Pancreas (tissue), 10 donors: ENCODE results near the gene SMCP. TPM values are rescaled to one million over a fixed set of nuclear protein-coding genes. Genes with fewer than 3 reads are reported as not detected.

ENCODE experiments used
- ATAC-seq, 4 donors: fragments of 200-7000 bp; cut with Tn5 transposase; one replicate each; pipeline versions ENCODE4 v1.8.0 to v1.9.1; 2020; ENCODE audit warnings: mild to moderate bottlenecking in 4 of 4, moderate library complexity in 4 of 4
- DNase-seq, 6 donors: peaks; one replicate each; pipeline ENCODE4 v3.0.0-alpha.2; 2020
- FAIRE-seq: peaks from 2 replicates; lab custom pipeline; 2012; peaks lifted over from hg19 to GRCh38; lab: Jason Lieb, UNC
- H3K27ac ChIP-seq, 4 donors: fragments of 200-600 bp; sonication (generic); 1 replicate in 3 of 4; 2 replicates in 1 of 4; pipeline versions ENCODE4 v1.5.0 to v1.8.0; 2020
- H3K27me3 ChIP-seq, 4 donors: fragments of 200-600 bp; one replicate each; pipeline ENCODE4 v1.8.0; 2021
- H3K36me3 ChIP-seq, 3 donors: fragments of 200-600 bp; sonication (generic) in 1 of 3; one replicate each; pipeline versions ENCODE4 v1.5.0 to v1.8.0; 2020 to 2021
- H3K4me1 ChIP-seq, 3 donors: fragments of 200-600 bp; one replicate each; pipeline ENCODE4 v1.8.0; 2021
- H3K4me3 ChIP-seq, 4 donors: fragments of 200-600 bp; sonication (generic) in 2 of 4; one replicate each; pipeline versions ENCODE4 v1.5.0 to v1.8.0; 2020 to 2021
- H3K9me3 ChIP-seq, 4 donors: fragments of 200-600 bp; one replicate each; pipeline ENCODE4 v1.8.0; 2021
- WGBS, 2 donors: extraction: QIAGEN DNeasy Blood & Tissue Kit; methylation state at CpG; one replicate each; pipeline ENCODE4 v1.1.7; 2013; 5-methylcytosine and 5-hydroxymethylcytosine counted together
- intact Hi-C, 3 donors: fragments of 100-400 bp; cut with DNase I; formaldehyde crosslinking; loops; one replicate each; pipeline versions ENCODE4 v1.11.1 to v1.14.2; 2022
- polyA plus RNA-seq, 2 donors: library from polyadenylated mRNA; stranded (reverse); fragments of 200-250 nt; gene quantifications; one replicate each; pipeline ENCODE4 v1.2.3, GENCODE V29; 2013
- total RNA-seq, 6 donors: library from RNA; stranded (reverse); fragmentation: NEBNext Ultra II Directional in 4 of 6; extraction: Animal tissue kit (Norgen Biotek cat#: 25700) in 4 of 6; gene quantifications; one replicate each; pipeline versions ENCODE4 v1.2.1 to v1.2.4, GENCODE V29; 2021 to 2023
- TF ChIP-seq, protein P1 (sequence below), 4 donors: fragments of 200-600 bp; sonication (generic) in 3 of 4; IDR thresholded peaks; one replicate each; pipeline versions ENCODE4 v1.5.0 to v1.8.0; 2021; ENCODE audit warnings: antibody characterized with exemption in 4 of 4
- donor health status: healthy with polysubstance abuse.
- donor health status: DM: no; HTN: no; CAD: no; lungs with moderate emphysema.
- donor health status: DM: no; HTN: no; CAD: no.
- donor health status: control.
- donor health status: control.
- donor health status: Bipolar disorder and iron deficiency.
- donor health status: DM: yes; HTN: yes; CAD: no.
- donor health status: DM: no; HTN: no; CAD: no.
- donor health status: DM: no; HTN: no; CAD: no.
- donor health status: DM: yes; HTN: yes; CAD: no.

Gene SMCP
- total and polyA plus RNA-seq, 8 donors = not detected

DNA sequence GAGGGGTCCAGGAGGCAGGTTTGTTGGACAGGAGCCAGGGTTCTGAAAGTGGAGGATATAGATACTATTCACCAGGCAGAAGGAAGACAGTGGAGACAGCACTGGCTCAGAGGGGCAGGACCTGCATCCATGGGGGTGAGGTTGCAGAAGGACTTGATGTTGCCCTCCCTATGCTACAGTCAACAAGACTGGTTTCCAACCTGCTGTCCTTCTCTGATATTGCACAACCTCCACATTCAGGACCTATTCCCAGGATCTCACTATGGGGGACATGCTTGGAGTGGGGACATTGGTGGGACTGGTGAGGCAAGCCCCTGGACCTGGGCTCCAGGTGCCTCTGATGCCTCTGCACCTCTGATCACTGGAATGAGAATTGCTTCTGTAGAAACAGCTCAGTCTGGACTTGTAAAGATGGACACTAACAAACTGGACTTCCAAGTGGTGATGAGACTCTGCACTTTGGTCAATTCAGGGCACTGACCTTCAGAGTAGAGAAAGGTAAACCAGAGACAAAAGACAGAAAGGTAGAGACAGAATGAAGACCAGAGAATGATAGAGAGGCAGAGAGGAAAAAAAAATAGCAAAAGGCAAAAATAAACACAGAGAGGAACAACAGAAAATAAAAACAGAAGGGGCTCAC lies 1.6 kb downstream of the SMCP start:
- ATAC-seq (no peak), DNase-seq (no peak), FAIRE-seq (no peak)
- Histone ChIP-seq H3K27me3 (no peaks in the 10 kb centered on the region), H3K27ac (no peak overlapping the region), H3K4me1 (no peaks in the 10 kb centered on the region), H3K4me3 (no peak overlapping the region), H3K36me3 (no peaks in the 10 kb centered on the region), H3K9me3 (no peaks in the 10 kb centered on the region)
- TF ChIP-seq, protein P1, sequence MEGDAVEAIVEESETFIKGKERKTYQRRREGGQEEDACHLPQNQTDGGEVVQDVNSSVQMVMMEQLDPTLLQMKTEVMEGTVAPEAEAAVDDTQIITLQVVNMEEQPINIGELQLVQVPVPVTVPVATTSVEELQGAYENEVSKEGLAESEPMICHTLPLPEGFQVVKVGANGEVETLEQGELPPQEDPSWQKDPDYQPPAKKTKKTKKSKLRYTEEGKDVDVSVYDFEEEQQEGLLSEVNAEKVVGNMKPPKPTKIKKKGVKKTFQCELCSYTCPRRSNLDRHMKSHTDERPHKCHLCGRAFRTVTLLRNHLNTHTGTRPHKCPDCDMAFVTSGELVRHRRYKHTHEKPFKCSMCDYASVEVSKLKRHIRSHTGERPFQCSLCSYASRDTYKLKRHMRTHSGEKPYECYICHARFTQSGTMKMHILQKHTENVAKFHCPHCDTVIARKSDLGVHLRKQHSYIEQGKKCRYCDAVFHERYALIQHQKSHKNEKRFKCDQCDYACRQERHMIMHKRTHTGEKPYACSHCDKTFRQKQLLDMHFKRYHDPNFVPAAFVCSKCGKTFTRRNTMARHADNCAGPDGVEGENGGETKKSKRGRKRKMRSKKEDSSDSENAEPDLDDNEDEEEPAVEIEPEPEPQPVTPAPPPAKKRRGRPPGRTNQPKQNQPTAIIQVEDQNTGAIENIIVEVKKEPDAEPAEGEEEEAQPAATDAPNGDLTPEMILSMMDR (IDR thresholded peaks at IDR 0.05) = no peak
- intact Hi-C loops = no loop called here

DNA sequence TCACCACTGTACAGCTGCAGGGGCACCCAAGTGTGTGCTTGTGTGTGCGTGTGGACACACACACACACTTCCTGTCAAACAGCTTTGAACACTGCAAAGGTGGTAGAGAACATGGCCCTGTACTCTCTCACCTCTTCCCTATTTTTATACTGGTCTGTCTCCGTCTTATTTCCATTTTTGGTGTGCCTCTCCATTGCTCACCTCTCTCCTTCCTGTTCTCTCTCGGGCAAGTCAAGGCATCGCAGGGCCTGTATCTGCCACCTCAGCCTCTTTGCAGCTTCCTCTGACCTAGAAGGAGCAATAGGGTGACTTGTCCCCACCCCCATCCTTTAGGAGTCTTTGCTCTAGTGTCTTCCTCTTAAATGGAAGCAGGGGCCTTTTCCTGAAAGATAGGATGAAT lies 2.2 kb downstream of the SMCP start:
- intact Hi-C loops = no loop called here
- 83 to 85% methylated on average over 4 of the region's 4 CpGs for WGBS, 2 donors
- H3K9me3 ChIP-seq = no peaks in the 10 kb centered on the region
- DNase-seq (no peak), FAIRE-seq (no peak), ATAC-seq (no peak)
- H3K27me3 ChIP-seq = no peaks in the 10 kb centered on the region
- TF ChIP-seq, protein P1 (IDR thresholded peaks at IDR 0.05) = no peak
- H3K4me1 ChIP-seq = no peaks in the 10 kb centered on the region
- no peaks in the 10 kb centered on the region for H3K36me3 ChIP-seq
- no peak overlapping the region for H3K27ac ChIP-seq
- no peak overlapping the region for H3K4me3 ChIP-seq

- WGBS, 2 donors = 78 to 84% methylated on average over 5 of the region's 5 CpGs
- no peak for ATAC-seq
- no peak for FAIRE-seq
- Histone ChIP-seq H3K36me3 (no peaks in the 10 kb centered on the region), H3K9me3 (no peaks in the 10 kb centered on the region), H3K4me1 (no peaks in the 10 kb centered on the region), H3K27me3 (no peaks in the 10 kb centered on the region), H3K4me3 (no peak overlapping the region), H3K27ac (no peak overlapping the region)
- TF ChIP-seq, protein P1 (IDR thresholded peaks at IDR 0.05) = no peak
- intact Hi-C loops = no loop called here
- no peak for DNase-seq
Measured at GRCh38 chr1:152880907-152881306, 2.8 kb downstream of the SMCP start.

GRCh38 chr1:152884085-152884484 lies 6.0 kb downstream of the SMCP start:
- TF ChIP-seq, protein P1 (IDR thresholded peaks at IDR 0.05) = no peak
- FAIRE-seq = no peak
- no peaks in the 10 kb centered on the region for H3K27me3 ChIP-seq
- intact Hi-C loops = no loop called here
- H3K4me1 ChIP-seq = no peaks in the 10 kb centered on the region
- H3K4me3 ChIP-seq = no peak overlapping the region
- no peaks in the 10 kb centered on the region for H3K9me3 ChIP-seq
- ATAC-seq = no peak
- H3K36me3 ChIP-seq = no peaks in the 10 kb centered on the region
- no peak overlapping the region for H3K27ac ChIP-seq
- DNase-seq = no peak

- Histone ChIP-seq H3K27me3 (no peaks in the 10 kb centered on the region), H3K36me3 (no peaks in the 10 kb centered on the region), H3K27ac (no peak overlapping the region), H3K4me3 (no peak overlapping the region), H3K4me1 (no peaks in the 10 kb centered on the region), H3K9me3 (no peaks in the 10 kb centered on the region)
- TF ChIP-seq, protein P1 (IDR thresholded peaks at IDR 0.05) = no peak
- ATAC-seq = no peak
- no peak for DNase-seq
- intact Hi-C loops = no loop called here
- 98 to 100% methylated on average over 1 of the region's 1 CpG for WGBS, 2 donors
- FAIRE-seq = no peak
Measured at GRCh38 chr1:152884506-152884905, 6.4 kb downstream of the SMCP start.
